GM18508 (cell line): ENCODE measurements around the gene GPR55.

Experiments used
- ATAC-seq: cut with Tn5 transposase; IDR thresholded peaks from one replicate; pipeline ENCODE4 v1.9.1; 2021; ENCODE audit warnings: moderate number of reproducible peaks; ENCODE audit not compliant: insufficient read depth, unreplicated experiment

The GPR55 gene

GRCh38 chr2:230921806-230922595 lies 3.0 kb downstream of the GPR55 start:
- ATAC-seq, result no peak

- no peak for ATAC-seq
Measured at GRCh38 chr2:230920167-230920566, 4.9 kb downstream of the GPR55 start.

GRCh38 chr2:230919681-230920080 lies 5.4 kb downstream of the GPR55 start:
- no peak for ATAC-seq

GRCh38 chr2:230919240-230919639 lies 5.8 kb downstream of the GPR55 start:
- ATAC-seq, result no peak

GRCh38 chr2:230916218-230916617 lies 8.8 kb downstream of the GPR55 start:
- no peak for ATAC-seq

GRCh38 chr2:230915319-230915718 lies 9.7 kb downstream of the GPR55 start:
- no peak for ATAC-seq

GRCh38 chr2:230914886-230915285 lies 10.2 kb downstream of the GPR55 start:
- ATAC-seq, result no peak

- no peak for ATAC-seq
Measured at GRCh38 chr2:230913406-230914143, 11.5 kb downstream of the GPR55 start.

GRCh38 chr2:230912724-230913123 lies 12.3 kb downstream of the GPR55 start:
- no peak for ATAC-seq

- no peak for ATAC-seq
Measured at GRCh38 chr2:230912046-230912445, 13.0 kb downstream of the GPR55 start.

- no peak for ATAC-seq
Measured at GRCh38 chr2:230910546-230911177, 14.4 kb downstream of the GPR55 start.

GRCh38 chr2:230909841-230910545 lies 15.0 kb downstream of the GPR55 start:
- no peak for ATAC-seq

- ATAC-seq, result no peak
Measured at GRCh38 chr2:230908595-230909191, 16.3 kb downstream of the GPR55 start.

- no peak for ATAC-seq
Measured at GRCh38 chr2:230908092-230908594, 16.9 kb downstream of the GPR55 start.

GRCh38 chr2:230907361-230908091 lies 17.5 kb downstream of the GPR55 start:
- ATAC-seq, result no peak

- ATAC-seq, result no peak
Measured at GRCh38 chr2:230906471-230907230, 18.4 kb downstream of the GPR55 start.

- no peak for ATAC-seq
Measured at GRCh38 chr2:230905448-230906421, 19.3 kb downstream of the GPR55 start.
